A549 (cell line): ENCODE results near the gene UVRAG.

Experiments used
- CHD2 ChIP-seq: fragments of 150-350 bp; IDR thresholded peaks from 2 replicates; pipeline ENCODE4 v1.6.1; 2014; ENCODE audit warnings: low read length; ENCODE audit not compliant: partially characterized antibody
- CTCF ChIP-seq: fragments of >200 bp; sonication (Bioruptor Twin); formaldehyde crosslinking; IDR thresholded peaks from 3 replicates; pipeline ENCODE4 v1.5.1; 2016
- HDAC2 ChIP-seq: fragments of 200-600 bp; sonication (generic); IDR thresholded peaks from 2 replicates; pipeline ENCODE4 v1.6.1; 2016
- HOXA7 ChIP-seq: fragments of 250-450 bp; sonication (Bioruptor Pico); IDR thresholded peaks from 2 replicates; pipeline ENCODE4 v1.5.0; 2020; ENCODE audit warnings: mild to moderate bottlenecking, moderate library complexity
- MYC ChIP-seq: IDR thresholded peaks from 2 replicates; pipeline ENCODE4 v1.6.1; 2012; ENCODE audit warnings: mild to moderate bottlenecking, inconsistent platforms, low read length, improper control_type of control experiment, borderline replicate concordance
- POLR2A ChIP-seq: IDR thresholded peaks from 2 replicates; pipeline ENCODE4 v1.6.1; 2012; ENCODE audit warnings: mild to moderate bottlenecking, low read length
- ZFP36 ChIP-seq: fragments of 450-650 bp; IDR thresholded peaks from 2 replicates; pipeline ENCODE4 v1.6.1; 2014; ENCODE audit warnings: borderline replicate concordance; ENCODE audit not compliant: partially characterized antibody

GRCh38 chr11:75918331-75918730, 103.3 kb downstream of the UVRAG start:
- no peak for TF ChIP-seq CTCF
- no peak for TF ChIP-seq POLR2A
- no peak for TF ChIP-seq HOXA7
- TF ChIP-seq HDAC2, result no peak
- no peak for TF ChIP-seq CHD2
- no peak for TF ChIP-seq MYC
- TF ChIP-seq ZFP36, result no peak
